Measurements from ENCODE around the gene FBXO17. TPM values are rescaled to one million over a fixed set of nuclear protein-coding genes. Genes with fewer than 3 reads are reported as not detected.

FBXO17 gene
- total RNA-seq, 1 experiment from 2014 or later, result 40.0 TPM

- DNase-seq (ENCODE audit: low read depth), result no peak
These were observed 80.6 kb downstream of the FBXO17 start for GRCh38 chr19:38894968-38895367.

GRCh38 chr19:38893341-38893771, 82.2 kb downstream of the FBXO17 start:
- DNase-seq (ENCODE audit: low read depth), result no peak

- no peak for DNase-seq (ENCODE audit: low read depth)
These were observed 82.7 kb downstream of the FBXO17 start for GRCh38 chr19:38892841-38893240.

GRCh38 chr19:38891771-38892170, 83.8 kb downstream of the FBXO17 start:
- no peak for DNase-seq (ENCODE audit: low read depth)

Other genes with a start within 250 kb of the FBXO17 start
- 0.10 and 0.14 TPM in 2 replicates for gene CAPN12, start 231.3 kb downstream of the FBXO17 start, total RNA-seq (2014; rRNA removed; shearing (Covaris generic))
- gene LGALS7, start 202.2 kb downstream of the FBXO17 start, total RNA-seq (2014; rRNA removed; shearing (Covaris generic)), result not detected in 2 replicates
- gene LGALS7B, start 186.5 kb downstream of the FBXO17 start, total RNA-seq (2014; rRNA removed; shearing (Covaris generic)), result 1.7 TPM in 1 of 2 replicates, not detected in the other
- 0.11 TPM in 1 of 2 replicates, not detected in the other for gene LGALS4, start 162.8 kb downstream of the FBXO17 start, total RNA-seq (2014; rRNA removed; shearing (Covaris generic))
- 15.0 and 31.0 TPM in 2 replicates for gene ECH1, start 143.9 kb downstream of the FBXO17 start, total RNA-seq (2014; rRNA removed; shearing (Covaris generic))
- gene HNRNPL, start 125.8 kb downstream of the FBXO17 start, total RNA-seq (2014; rRNA removed; shearing (Covaris generic)), result 419 and 531 TPM in 2 replicates
- gene RINL, start 97.5 kb downstream of the FBXO17 start, total RNA-seq (2014; rRNA removed; shearing (Covaris generic)), result 5.2 and 5.3 TPM in 2 replicates
- gene SIRT2, start 76.1 kb downstream of the FBXO17 start, total RNA-seq (2014; rRNA removed; shearing (Covaris generic)), result 30.8 and 33.6 TPM in 2 replicates
- 25.7 and 42.5 TPM in 2 replicates for gene NFKBIB, start 75.8 kb downstream of the FBXO17 start, total RNA-seq (2014; rRNA removed; shearing (Covaris generic))
- not detected in 2 replicates for gene CCER2, start 63.6 kb downstream of the FBXO17 start, total RNA-seq (2014; rRNA removed; shearing (Covaris generic))
- 44.6 and 48.2 TPM in 2 replicates for gene SARS2, start 45.0 kb downstream of the FBXO17 start, total RNA-seq (2014; rRNA removed; shearing (Covaris generic))
- gene MRPS12, start 44.8 kb downstream of the FBXO17 start, total RNA-seq (2014; rRNA removed; shearing (Covaris generic)), result 135 and 136 TPM in 2 replicates
- not detected in 2 replicates for gene FBXO27, start 56.8 kb upstream of the FBXO17 start, total RNA-seq (2014; rRNA removed; shearing (Covaris generic))
- gene ACP7, start 108.6 kb upstream of the FBXO17 start, total RNA-seq (2014; rRNA removed; shearing (Covaris generic)), result 4.0 and 6.4 TPM in 2 replicates
- gene PAK4, start 150.0 kb upstream of the FBXO17 start, total RNA-seq (2014; rRNA removed; shearing (Covaris generic)), result 8.0 and 13.0 TPM in 2 replicates
- gene NCCRP1, start 221.2 kb upstream of the FBXO17 start, total RNA-seq (2014; rRNA removed; shearing (Covaris generic)), result 0.10 TPM in 1 of 2 replicates, not detected in the other
- gene SYCN, start 228.5 kb upstream of the FBXO17 start, total RNA-seq (2014; rRNA removed; shearing (Covaris generic)), result not detected in 2 replicates